Mesendoderm (in vitro differentiated cells): ENCODE data around the gene TDP1.

Source experiments
- DNase-seq: peaks from one replicate; pipeline ENCODE4 v3.0.0; 2013
- H2AK5ac ChIP-seq: 2 replicates; pipeline ENCODE4 v1.6.1; 2013; ENCODE audit warnings: low read length, inconsistent platforms
- H2BK120ac ChIP-seq: 2 replicates; pipeline ENCODE4 v1.6.1; 2013; ENCODE audit warnings: low read depth, mild to moderate bottlenecking, low read length, moderate library complexity, mixed read lengths
- H2BK15ac ChIP-seq: replicated peaks from 2 replicates; pipeline ENCODE4 v1.6.1; 2013; ENCODE audit warnings: low read depth, mild to moderate bottlenecking, moderate library complexity
- H2BK5ac ChIP-seq: 2 replicates; pipeline ENCODE4 v1.6.1; 2013; ENCODE audit warnings: low read length, inconsistent platforms
- H3K18ac ChIP-seq: 2 replicates; pipeline ENCODE4 v1.6.1; 2013; ENCODE audit warnings: mild to moderate bottlenecking, low read length, mixed read lengths
- H3K23ac ChIP-seq: one replicate; pipeline ENCODE4 v1.6.1; 2013; ENCODE audit warnings: low read length
- H3K27ac ChIP-seq: 2 replicates; pipeline ENCODE4 v1.5.1; 2013; ENCODE audit warnings: low read depth, mild to moderate bottlenecking, inconsistent platforms, low read length, moderate library complexity
- H3K27me3 ChIP-seq: 2 replicates; pipeline ENCODE4 v1.6.1; 2013; ENCODE audit warnings: low read length, control low read depth, mild to moderate bottlenecking, inconsistent platforms; ENCODE audit not compliant: insufficient read depth, poor library complexity
- H3K36me3 ChIP-seq: 2 replicates; pipeline ENCODE4 v1.6.1; 2013; ENCODE audit warnings: low read length, inconsistent platforms; ENCODE audit not compliant: control insufficient read depth, insufficient read depth
- H3K4ac ChIP-seq: one replicate; pipeline ENCODE4 v1.6.1; 2013; ENCODE audit warnings: low read depth, mild to moderate bottlenecking, low read length, moderate library complexity
- H3K4me1 ChIP-seq: 2 replicates; pipeline ENCODE4 v1.6.1; 2013; ENCODE audit warnings: low read depth, low read length, inconsistent platforms; ENCODE audit not compliant: control insufficient read depth
- H3K4me2 ChIP-seq: 2 replicates; pipeline ENCODE4 v1.6.1; 2013; ENCODE audit warnings: low read length
- H3K4me3 ChIP-seq: 2 replicates; pipeline ENCODE4 v1.5.1; 2013; ENCODE audit warnings: mild to moderate bottlenecking, low read length
- H3K56ac ChIP-seq: one replicate; pipeline ENCODE4 v1.6.1; 2013; ENCODE audit warnings: low read length
- H3K79me1 ChIP-seq: 2 replicates; pipeline ENCODE4 v1.6.1; 2013; ENCODE audit warnings: low read length, inconsistent platforms
- H3K79me2 ChIP-seq: 2 replicates; pipeline ENCODE4 v1.6.1; 2013; ENCODE audit warnings: mild to moderate bottlenecking, low read length; ENCODE audit not compliant: control insufficient read depth, insufficient read depth
- H3K9ac ChIP-seq: 2 replicates; pipeline ENCODE4 v1.6.1; 2013; ENCODE audit warnings: low read length, inconsistent platforms
- H4K5ac ChIP-seq: one replicate; pipeline ENCODE4 v1.6.1; 2013; ENCODE audit warnings: low read length
- H4K8ac ChIP-seq: one replicate; pipeline ENCODE4 v1.6.1; 2013; ENCODE audit warnings: low read depth, mild to moderate bottlenecking, control low read depth, low read length, moderate library complexity
- WGBS: extraction: QIAGEN DNeasy Blood & Tissue Kit; methylation state at CpG from one replicate; pipeline ENCODE4 v1.1.7; 2013; ENCODE audit warnings: low lambda C conversion rate, missing lambda C conversion rate; ENCODE audit not compliant: insufficient coverage; ENCODE audit errors: extremely low coverage; 5-methylcytosine and 5-hydroxymethylcytosine counted together

Gene TDP1

DNA sequence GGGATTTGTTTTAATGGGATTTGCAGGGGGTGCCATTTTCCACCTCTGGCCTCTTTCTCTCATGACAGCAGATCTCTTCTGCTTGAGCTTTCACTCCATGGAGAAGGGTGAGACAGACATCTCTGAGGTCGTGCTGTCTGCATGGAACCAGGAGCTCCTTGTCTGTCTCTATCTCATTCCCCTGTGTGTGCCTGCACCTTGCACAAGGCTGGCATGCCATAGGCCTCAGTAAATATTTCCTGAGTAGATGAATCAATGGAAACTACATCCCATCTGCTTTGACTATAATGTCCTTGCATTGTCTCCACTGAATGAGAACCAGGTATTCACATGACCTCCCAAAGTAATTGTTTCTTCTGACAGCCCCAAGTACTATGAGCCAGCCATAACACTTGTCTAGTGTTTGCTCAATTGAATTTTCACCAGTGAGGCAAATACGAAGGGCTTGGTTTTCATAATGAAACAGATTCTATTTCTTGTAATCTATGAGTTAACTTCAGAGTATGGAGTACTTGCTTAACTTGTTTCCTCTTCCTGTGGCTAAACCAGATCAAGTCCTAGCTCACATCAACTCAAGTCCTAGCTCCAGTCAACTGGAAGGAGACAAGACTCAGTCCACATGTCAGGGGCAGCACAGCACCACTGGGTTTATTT is 138.3 kb downstream of the TDP1 start:
- WGBS, result no CpG with 5 or more reads among the region's 2 CpGs
- no peak overlapping the region for H3K18ac ChIP-seq
- H4K8ac ChIP-seq, result no peak overlapping the region

More for the DNA sequence above, 138.3 kb downstream of the TDP1 start:
- H3K23ac ChIP-seq, result no peak overlapping the region
- H2BK15ac ChIP-seq, result no peak overlapping the region
- no peak overlapping the region for H2AK5ac ChIP-seq
- no peak overlapping the region for H3K4me2 ChIP-seq
- no peak overlapping the region for H3K9ac ChIP-seq
- no peak overlapping the region for H3K4me3 ChIP-seq
- H4K5ac ChIP-seq, result no peak overlapping the region
- no peak for DNase-seq
- no peaks in the 10 kb centered on the region for H3K79me2 ChIP-seq
- H3K56ac ChIP-seq, result no peak overlapping the region
- no peak overlapping the region for H3K4ac ChIP-seq
- no peaks in the 10 kb centered on the region for H3K79me1 ChIP-seq
- no peaks in the 10 kb centered on the region for H3K36me3 ChIP-seq
- no peaks in the 10 kb centered on the region for H3K27me3 ChIP-seq
- no peak overlapping the region for H2BK5ac ChIP-seq
- peaks cover 2% of the 10 kb centered on the region for H3K4me1 ChIP-seq
- H3K27ac ChIP-seq, result no peak overlapping the region
- H2BK120ac ChIP-seq, result no peak overlapping the region
